ENCODE results near the gene SND1. TPM values are rescaled to one million over a fixed set of nuclear protein-coding genes. Genes with fewer than 3 reads are reported as not detected.

SND1 gene
- total RNA-seq, 3 donors from 2014 or later = 260 to 267 (median 267) TPM

DNA sequence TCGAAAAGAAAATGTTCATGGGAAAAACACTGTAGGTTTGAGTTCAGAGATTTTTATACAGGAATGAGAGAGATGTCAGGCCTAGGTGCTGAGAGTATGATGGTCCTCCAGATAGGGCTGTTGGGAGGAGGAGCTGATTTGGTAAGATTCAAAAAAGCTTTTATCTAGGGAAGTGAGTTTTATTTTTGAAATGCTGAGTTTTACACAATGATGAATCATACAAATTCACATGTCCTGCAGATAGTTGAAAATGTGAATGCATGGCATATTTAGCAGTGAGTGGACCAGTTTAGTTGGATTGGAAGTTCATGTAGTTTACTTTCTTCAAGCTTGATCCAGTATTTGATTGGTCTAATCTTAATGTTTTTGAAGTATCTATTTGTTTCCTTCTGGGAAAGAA, 224.4 kb downstream of the SND1 start:
- no peak for ATAC-seq
- peaks cover 22% of the 10 kb centered on the region for H3K4me1 Mint-ChIP-seq (ENCODE audit: low read depth)

DNA sequence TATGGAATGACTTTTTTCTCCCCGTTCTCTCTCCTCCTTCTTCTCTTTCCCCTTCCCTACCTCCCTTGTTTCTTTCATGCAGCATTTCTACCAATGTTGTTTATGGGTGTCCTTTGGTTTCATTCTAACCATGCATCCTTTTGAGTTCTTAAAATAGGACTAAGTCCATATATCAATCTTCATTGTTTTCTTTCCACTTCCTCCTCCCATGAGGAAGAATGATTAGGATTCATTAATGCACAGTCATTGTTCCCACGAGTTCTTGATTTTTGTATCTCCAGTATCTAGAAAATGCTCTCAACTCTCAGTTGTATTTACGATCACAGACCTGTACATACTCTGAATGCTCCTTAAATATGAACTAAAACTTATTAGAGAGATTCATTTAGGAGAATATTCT, 226.0 kb downstream of the SND1 start:
- no peak for ATAC-seq

More for the DNA sequence above, 224.4 kb downstream of the SND1 start:
- Mint-ChIP-seq H3K27me3 (ENCODE audit: low read depth) (no peaks in the 10 kb centered on the region), H3K9me3 (no peaks in the 10 kb centered on the region), H3K4me3 (no peak overlapping the region), H3K36me3 (ENCODE audit: insufficient read depth) (peaks cover 14% of the 10 kb centered on the region)
- DNase-seq = no peak

DNA sequence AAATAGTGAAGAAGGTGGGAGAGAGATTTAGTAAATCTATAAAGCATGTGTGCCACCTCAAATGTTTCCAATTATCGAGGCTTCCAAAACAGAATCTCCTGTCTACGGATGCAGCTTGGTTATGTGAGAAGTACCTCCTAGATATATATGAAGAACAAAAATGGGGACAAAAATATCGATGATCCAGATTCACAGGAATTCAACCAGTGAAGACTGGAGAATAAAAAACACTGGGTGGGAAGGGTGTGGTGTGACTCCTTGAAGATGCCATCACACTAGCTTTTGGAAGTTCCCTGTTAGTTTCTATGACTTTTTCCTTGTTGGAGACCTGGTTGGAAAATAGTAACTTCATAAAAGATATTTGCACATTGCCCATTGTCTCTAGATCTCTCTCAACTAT, 226.8 kb downstream of the SND1 start:
- Mint-ChIP-seq H3K4me1 (ENCODE audit: low read depth) (peaks cover 13% of the 10 kb centered on the region), H3K36me3 (ENCODE audit: insufficient read depth) (peaks cover 13% of the 10 kb centered on the region), H3K27me3 (ENCODE audit: low read depth) (no peaks in the 10 kb centered on the region), H3K4me3 (no peak overlapping the region), H3K9me3 (no peaks in the 10 kb centered on the region)
- no peak for ATAC-seq
- DNase-seq = no peak

More for the DNA sequence above, 226.0 kb downstream of the SND1 start:
- no peak for DNase-seq
- no peak overlapping the region for H3K4me3 Mint-ChIP-seq
- H3K36me3 Mint-ChIP-seq (ENCODE audit: insufficient read depth) = peaks cover 13% of the 10 kb centered on the region
- H3K4me1 Mint-ChIP-seq (ENCODE audit: low read depth) = peaks cover 18% of the 10 kb centered on the region
- no peaks in the 10 kb centered on the region for H3K9me3 Mint-ChIP-seq
- no peaks in the 10 kb centered on the region for H3K27me3 Mint-ChIP-seq (ENCODE audit: low read depth)

DNA sequence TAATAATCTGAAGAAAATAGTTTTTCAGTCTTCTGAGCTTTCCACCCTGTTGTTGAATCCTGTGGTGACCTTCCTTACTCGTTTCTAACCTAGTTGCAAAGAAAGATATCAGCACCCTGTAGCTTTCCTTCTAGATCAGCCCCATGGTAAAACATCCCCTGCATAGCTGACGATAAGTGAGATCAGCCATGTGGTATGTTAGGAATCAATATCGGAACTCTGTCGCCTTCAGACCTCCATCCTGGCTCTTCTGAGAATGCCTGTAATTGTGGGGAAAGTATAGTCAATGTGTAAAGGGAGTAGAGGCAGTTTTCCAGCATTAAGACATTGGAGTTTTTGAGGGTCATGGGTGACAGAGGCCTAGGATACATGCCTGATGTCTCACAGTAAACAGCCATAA, 227.4 kb downstream of the SND1 start:
- DNase-seq = no peak
- H3K9me3 Mint-ChIP-seq = no peaks in the 10 kb centered on the region
- ATAC-seq = no peak
- H3K36me3 Mint-ChIP-seq (ENCODE audit: insufficient read depth) = peaks cover 13% of the 10 kb centered on the region
- H3K4me1 Mint-ChIP-seq (ENCODE audit: low read depth) = peaks cover 6% of the 10 kb centered on the region
- H3K4me3 Mint-ChIP-seq = no peak overlapping the region
- H3K27me3 Mint-ChIP-seq (ENCODE audit: low read depth) = no peaks in the 10 kb centered on the region

DNA sequence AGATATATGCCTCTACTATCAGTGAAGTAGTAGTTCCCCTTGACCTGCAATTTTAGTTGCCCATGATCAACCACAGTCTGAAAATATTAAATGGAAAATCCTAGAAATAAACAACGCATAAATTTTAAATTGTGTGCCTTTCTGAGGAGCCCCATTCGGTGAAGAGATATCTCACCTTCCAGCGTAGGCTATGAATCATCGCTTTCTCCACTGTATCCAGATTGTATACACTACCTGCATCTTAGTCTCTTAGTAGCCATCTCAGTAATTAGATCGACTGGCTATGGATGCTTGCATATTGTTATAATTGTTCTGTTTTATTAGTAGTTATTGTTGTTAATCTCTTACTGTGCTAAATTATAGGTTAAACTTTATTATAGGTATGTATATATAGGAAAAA, 227.9 kb downstream of the SND1 start:
- Mint-ChIP-seq H3K27me3 (ENCODE audit: low read depth) (no peaks in the 10 kb centered on the region), H3K36me3 (ENCODE audit: insufficient read depth) (peaks cover 16% of the 10 kb centered on the region), H3K4me3 (no peak overlapping the region), H3K9me3 (no peaks in the 10 kb centered on the region), H3K4me1 (ENCODE audit: low read depth) (peaks cover 5% of the 10 kb centered on the region)
- ATAC-seq = peak in 1 of 2 donors; percentile 27
- DNase-seq = no peak

DNA sequence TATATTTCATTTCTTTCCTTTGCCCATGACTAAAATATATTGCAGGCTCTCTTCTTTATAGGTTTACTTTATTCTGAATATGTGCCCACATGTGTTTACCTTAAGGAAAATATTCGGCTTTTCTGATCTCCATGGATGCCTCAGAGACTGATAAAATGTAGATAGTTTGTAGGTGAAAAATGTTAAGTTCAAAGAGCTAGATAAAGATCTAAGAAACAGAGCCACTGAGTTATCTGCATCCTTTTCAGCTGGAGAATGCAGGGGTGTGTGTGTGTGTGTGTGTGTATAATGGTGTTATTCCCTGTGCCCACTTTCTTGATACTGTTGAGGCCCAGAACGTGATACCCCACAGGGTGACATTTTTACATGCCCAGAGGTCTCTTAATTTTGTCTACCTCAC, 228.5 kb downstream of the SND1 start:
- no peaks in the 10 kb centered on the region for H3K9me3 Mint-ChIP-seq
- peaks cover 5% of the 10 kb centered on the region for H3K4me1 Mint-ChIP-seq (ENCODE audit: low read depth)
- H3K4me3 Mint-ChIP-seq = no peak overlapping the region
- H3K27me3 Mint-ChIP-seq (ENCODE audit: low read depth) = no peaks in the 10 kb centered on the region
- no peak for ATAC-seq
- H3K36me3 Mint-ChIP-seq (ENCODE audit: insufficient read depth) = peaks cover 13% of the 10 kb centered on the region
- no peak for DNase-seq

DNA sequence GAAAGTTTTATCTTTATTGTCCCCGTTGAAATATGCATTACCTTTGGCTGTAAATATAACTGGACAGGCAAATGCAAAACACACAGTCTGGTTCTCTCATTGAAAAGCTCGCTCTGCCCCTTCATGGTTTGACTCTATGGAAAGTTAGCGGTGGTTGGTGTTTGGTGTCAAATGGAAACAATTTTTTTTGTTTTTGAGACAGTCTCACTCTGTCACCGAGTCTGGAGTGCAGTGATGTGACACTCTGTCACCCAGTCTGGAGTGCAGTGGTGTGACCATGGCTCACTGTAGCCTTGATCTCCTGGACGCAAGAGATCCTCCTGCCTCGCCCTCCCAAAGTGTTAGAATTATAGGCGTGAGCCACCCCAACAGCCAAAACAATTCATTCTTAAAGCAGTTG, 229.6 kb downstream of the SND1 start:
- H3K27me3 Mint-ChIP-seq (ENCODE audit: low read depth) = no peaks in the 10 kb centered on the region
- H3K4me1 Mint-ChIP-seq (ENCODE audit: low read depth) = peaks cover 5% of the 10 kb centered on the region

DNA sequence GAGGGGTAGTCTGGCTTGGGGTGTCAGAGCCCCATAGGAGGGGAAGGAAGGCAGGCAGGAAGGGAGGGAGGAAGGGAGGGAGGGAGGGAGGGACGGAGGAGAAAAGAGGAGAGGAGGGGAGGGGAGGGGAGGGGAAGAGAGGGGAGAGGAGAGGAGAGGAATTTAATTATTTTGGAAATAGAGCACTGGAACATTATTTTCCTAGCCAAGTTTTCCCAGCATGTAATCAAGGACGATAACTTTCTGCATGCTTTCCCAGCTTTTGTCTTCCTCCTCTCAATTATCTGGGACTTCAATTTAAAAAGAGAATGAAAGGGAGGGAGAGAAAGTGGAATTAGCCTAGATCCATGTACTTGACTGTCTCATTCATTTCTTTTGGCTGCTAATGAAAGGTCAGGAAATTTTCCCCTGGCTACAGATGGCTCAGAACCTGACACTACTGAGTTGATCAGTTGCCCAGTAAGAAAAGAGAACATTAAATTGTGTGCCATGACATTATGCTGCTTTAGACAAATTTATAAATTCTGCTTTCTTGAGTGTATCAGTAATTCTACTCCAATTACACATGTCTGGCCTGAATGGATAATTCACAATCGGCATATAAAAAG, 230.4 kb downstream of the SND1 start:
- no peaks in the 10 kb centered on the region for H3K27me3 Mint-ChIP-seq (ENCODE audit: low read depth)
- peaks cover 5% of the 10 kb centered on the region for H3K4me1 Mint-ChIP-seq (ENCODE audit: low read depth)
- peaks cover 18% of the 10 kb centered on the region for H3K36me3 Mint-ChIP-seq (ENCODE audit: insufficient read depth)
- no peak for ATAC-seq
- no peak overlapping the region for H3K4me3 Mint-ChIP-seq
- no peaks in the 10 kb centered on the region for H3K9me3 Mint-ChIP-seq
- no peak for DNase-seq

More for the DNA sequence above, 229.6 kb downstream of the SND1 start:
- DNase-seq = no peak
- H3K36me3 Mint-ChIP-seq (ENCODE audit: insufficient read depth) = peaks cover 15% of the 10 kb centered on the region
- no peaks in the 10 kb centered on the region for H3K9me3 Mint-ChIP-seq
- H3K4me3 Mint-ChIP-seq = no peak overlapping the region
- ATAC-seq = no peak

DNA sequence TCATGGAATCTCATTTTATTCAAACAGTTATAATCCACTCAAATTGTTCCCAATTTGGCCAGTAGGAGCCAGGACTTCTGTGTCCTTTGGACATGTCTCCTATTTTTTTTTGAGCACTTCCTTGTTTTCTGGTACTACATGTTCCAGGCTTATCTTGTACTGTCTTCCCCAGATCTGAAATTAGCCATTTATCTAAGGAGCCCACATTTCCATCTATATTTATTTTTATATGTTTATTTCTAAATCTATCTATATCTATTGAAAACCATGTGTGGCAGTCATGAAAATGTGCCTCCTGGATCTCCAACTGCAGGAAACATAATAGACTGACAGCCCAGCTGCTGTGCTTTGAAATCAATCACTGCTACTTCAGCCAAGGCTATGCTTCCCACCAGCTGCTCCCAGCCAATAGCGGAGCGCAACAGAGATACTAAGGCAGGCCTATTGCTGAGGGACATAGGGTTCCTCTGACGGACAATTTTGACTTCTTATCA, 232.1 kb downstream of the SND1 start:
- DNase-seq = no peak
- Mint-ChIP-seq H3K4me1 (ENCODE audit: low read depth) (peaks cover 5% of the 10 kb centered on the region), H3K27me3 (ENCODE audit: low read depth) (no peaks in the 10 kb centered on the region), H3K4me3 (no peak overlapping the region), H3K36me3 (ENCODE audit: insufficient read depth) (peaks cover 32% of the 10 kb centered on the region), H3K9me3 (no peaks in the 10 kb centered on the region)
- ATAC-seq = no peak

DNA sequence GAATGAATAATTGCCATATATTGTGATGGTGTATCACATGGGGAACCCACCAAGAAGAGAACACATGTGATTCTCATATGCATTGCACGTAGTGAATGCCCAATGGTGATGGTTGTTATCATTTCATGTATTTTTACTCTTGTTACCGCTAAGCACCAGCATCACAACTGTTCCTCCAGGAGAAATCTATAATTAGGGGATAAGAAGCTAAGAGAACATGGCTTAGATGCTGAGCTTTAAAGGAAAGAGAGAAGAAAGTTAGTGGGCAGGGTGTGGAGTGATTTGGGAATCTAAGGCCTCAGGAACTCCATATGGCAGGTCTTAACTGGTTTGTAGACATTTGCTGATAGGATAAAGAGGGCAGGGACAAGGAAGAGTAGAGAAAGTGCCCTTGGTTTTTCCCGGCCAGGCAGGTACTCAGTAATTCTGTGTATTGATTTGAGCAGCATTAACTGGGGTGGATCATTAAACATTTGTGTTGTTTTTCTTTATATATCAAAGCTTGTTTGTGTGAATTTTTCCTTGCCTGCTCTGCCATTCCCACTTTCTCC, 233.3 kb downstream of the SND1 start:
- Mint-ChIP-seq H3K27me3 (ENCODE audit: low read depth) (no peaks in the 10 kb centered on the region), H3K9me3 (no peaks in the 10 kb centered on the region), H3K36me3 (ENCODE audit: insufficient read depth) (peaks cover 42% of the 10 kb centered on the region), H3K4me3 (no peak overlapping the region), H3K4me1 (ENCODE audit: low read depth) (peaks cover 2% of the 10 kb centered on the region)
- DNase-seq (no peak), ATAC-seq (no peak)

DNA sequence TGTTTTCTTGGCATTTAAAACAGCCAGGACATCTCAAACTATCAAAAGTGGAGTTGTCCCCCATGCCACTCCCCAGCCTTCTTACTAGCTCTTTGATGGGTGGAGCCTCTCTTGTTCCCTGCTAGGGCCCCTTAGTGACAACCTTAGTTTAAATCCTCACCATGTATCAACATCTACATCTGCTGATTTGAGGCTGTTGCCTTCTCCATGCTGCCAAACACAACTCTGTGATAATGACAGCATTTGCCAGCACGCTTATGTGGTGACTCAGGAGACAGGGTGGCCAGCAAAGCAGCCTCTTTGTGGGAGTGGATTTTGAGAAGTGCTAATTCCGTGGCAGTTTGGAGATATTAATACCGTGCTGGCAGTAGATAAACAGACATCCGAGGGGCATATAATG, 233.8 kb downstream of the SND1 start:
- Mint-ChIP-seq H3K4me3 (no peak overlapping the region), H3K27me3 (ENCODE audit: low read depth) (no peaks in the 10 kb centered on the region), H3K4me1 (ENCODE audit: low read depth) (peaks cover 3% of the 10 kb centered on the region), H3K9me3 (no peaks in the 10 kb centered on the region), H3K36me3 (ENCODE audit: insufficient read depth) (peaks cover 45% of the 10 kb centered on the region)
- no peak for ATAC-seq
- DNase-seq = no peak

DNA sequence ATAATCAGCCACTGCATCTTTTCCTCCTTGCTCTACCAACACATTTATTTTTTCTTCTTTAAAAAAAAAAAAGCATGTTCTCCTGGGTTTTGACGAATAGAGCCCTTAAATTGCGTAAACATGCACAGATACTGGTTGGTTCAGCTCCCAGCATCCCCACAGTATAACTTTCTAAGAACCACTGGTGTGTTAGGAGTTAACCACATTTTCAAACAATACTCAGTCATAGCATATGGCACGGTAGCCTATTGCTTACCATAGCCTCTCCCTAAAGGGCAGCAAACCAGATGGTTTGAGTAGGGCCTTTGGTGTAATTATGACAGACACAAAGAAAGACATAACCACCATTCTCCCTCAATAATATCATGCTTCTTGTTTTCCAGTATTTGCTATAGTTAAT, 234.3 kb downstream of the SND1 start:
- no peak overlapping the region for H3K4me3 Mint-ChIP-seq
- H3K36me3 Mint-ChIP-seq (ENCODE audit: insufficient read depth) = peaks cover 49% of the 10 kb centered on the region
- no peaks in the 10 kb centered on the region for H3K27me3 Mint-ChIP-seq (ENCODE audit: low read depth)
- H3K4me1 Mint-ChIP-seq (ENCODE audit: low read depth) = peaks cover 4% of the 10 kb centered on the region
- DNase-seq (no peak), ATAC-seq (no peak)
- no peaks in the 10 kb centered on the region for H3K9me3 Mint-ChIP-seq

DNA sequence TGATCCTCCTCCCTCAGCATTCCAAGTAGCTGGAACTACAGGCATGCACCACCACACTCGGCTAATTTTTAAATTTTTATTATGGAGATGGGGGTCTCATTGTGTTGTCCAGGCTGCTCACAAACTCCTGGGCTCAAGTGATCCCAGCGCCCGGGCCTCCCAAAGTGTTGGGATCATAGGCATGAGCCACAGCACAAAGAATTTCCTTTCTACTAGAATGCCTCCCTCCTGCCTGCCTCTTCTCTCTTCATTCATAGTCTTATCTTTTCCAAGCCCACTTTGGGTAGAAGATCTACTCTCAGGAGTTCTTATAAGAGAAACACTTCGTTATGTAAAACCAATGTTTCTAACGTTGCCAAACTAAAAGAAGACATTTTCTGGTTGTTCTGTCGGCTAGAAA, 235.1 kb downstream of the SND1 start:
- ATAC-seq (no peak), DNase-seq (no peak)
- Mint-ChIP-seq H3K4me1 (ENCODE audit: low read depth) (peaks cover 7% of the 10 kb centered on the region), H3K27me3 (ENCODE audit: low read depth) (no peaks in the 10 kb centered on the region), H3K36me3 (ENCODE audit: insufficient read depth) (peaks cover 57% of the 10 kb centered on the region), H3K9me3 (no peaks in the 10 kb centered on the region), H3K4me3 (no peak overlapping the region)

DNA sequence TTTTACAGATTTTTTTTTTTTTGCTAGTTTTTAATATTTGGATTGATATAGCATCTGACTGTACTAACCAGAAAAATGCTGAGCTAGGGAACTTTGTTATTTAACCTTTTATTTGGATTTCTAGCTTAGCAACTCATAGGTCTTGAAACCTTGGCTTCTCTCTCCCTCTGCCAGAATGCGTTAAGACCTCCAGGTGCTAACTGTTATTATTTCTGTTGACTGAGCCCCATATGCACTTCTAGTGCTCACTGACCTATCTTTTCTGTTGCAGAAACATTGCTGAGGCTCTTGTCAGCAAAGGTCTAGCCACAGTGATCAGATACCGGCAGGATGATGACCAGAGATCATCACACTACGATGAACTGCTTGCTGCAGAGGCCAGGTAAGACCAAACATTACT, 235.6 kb downstream of the SND1 start:
- DNase-seq = no peak
- ATAC-seq = no peak
- Mint-ChIP-seq H3K4me1 (ENCODE audit: low read depth) (peaks cover 7% of the 10 kb centered on the region), H3K36me3 (ENCODE audit: insufficient read depth) (peaks cover 61% of the 10 kb centered on the region), H3K9me3 (no peaks in the 10 kb centered on the region), H3K27me3 (ENCODE audit: low read depth) (no peaks in the 10 kb centered on the region), H3K4me3 (no peak overlapping the region)

DNA sequence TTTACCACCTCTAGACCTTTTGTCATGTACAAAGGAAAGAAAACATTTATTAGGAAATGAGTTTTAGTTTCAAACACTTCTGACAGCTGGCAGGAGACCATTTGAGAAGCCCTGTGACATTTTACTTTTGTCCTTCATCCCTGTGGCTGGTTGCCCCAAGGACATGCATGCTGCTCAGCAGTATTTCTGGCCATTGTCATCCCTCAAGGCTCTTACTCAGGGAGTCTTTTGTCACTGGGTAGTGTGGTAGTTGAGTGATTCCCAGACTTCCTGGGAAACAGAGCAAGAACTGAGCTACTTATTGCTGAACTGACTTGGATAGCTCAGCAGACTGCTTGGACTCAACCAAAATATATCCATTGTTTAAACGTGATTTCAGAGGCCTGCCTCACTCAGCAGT, 236.4 kb downstream of the SND1 start:
- ATAC-seq = no peak
- no peaks in the 10 kb centered on the region for H3K27me3 Mint-ChIP-seq (ENCODE audit: low read depth)
- H3K4me1 Mint-ChIP-seq (ENCODE audit: low read depth) = peaks cover 7% of the 10 kb centered on the region
- H3K4me3 Mint-ChIP-seq = no peak overlapping the region
- H3K36me3 Mint-ChIP-seq (ENCODE audit: insufficient read depth) = peaks cover 66% of the 10 kb centered on the region
- no peak for DNase-seq
- H3K9me3 Mint-ChIP-seq = no peaks in the 10 kb centered on the region
